Left lung (tissue), 10 donors: ENCODE results near the gene TMEM185A. TPM values are rescaled to one million over a fixed set of nuclear protein-coding genes. Genes with fewer than 3 reads are reported as not detected.
"Not testable (repeated sequence)": the region's sequence is repeated elsewhere in the genome, so short reads cannot be mapped to it uniquely, and the experiment has no call there.

Experiments used
- ATAC-seq: fragments of 200-7000 bp; cut with Tn5 transposase; one replicate; pipeline ENCODE4 v1.9.1; 2020; ENCODE audit warnings: moderate library complexity
- DNase-seq, 4 donors: peaks; one replicate each; pipeline ENCODE4 v3.0.0-alpha.2; 2013 to 2020
- H3K27ac ChIP-seq, 2 donors: fragments of 200-600 bp; sonication (generic) in 1 of 2; one replicate each; pipeline versions ENCODE4 v1.5.0 to v1.8.0; 2020 to 2021
- H3K27me3 ChIP-seq, 2 donors: fragments of 200-600 bp; sonication (generic) in 1 of 2; one replicate each; pipeline versions ENCODE4 v1.5.0 to v1.8.0; 2020 to 2021
- H3K36me3 ChIP-seq, 2 donors: fragments of 200-600 bp; sonication (generic) in 1 of 2; one replicate each; pipeline versions ENCODE4 v1.5.0 to v1.8.0; 2020 to 2021
- H3K4me1 ChIP-seq, 2 donors: fragments of 200-600 bp; one replicate each; pipeline ENCODE4 v1.8.0; 2021
- H3K4me3 ChIP-seq, 2 donors: fragments of 200-600 bp; sonication (generic) in 1 of 2; one replicate each; pipeline versions ENCODE4 v1.5.0 to v1.8.0; 2020 to 2021; ENCODE audit warnings: mild to moderate bottlenecking in 1 of 2
- H3K9me3 ChIP-seq, 2 donors: fragments of 200-600 bp; sonication (generic) in 1 of 2; one replicate each; pipeline versions ENCODE4 v1.5.0 to v1.8.0; 2020 to 2021
- CTCF ChIP-seq, 2 donors: fragments of 200-600 bp; sonication (generic) in 1 of 2; IDR thresholded peaks; one replicate each; pipeline versions ENCODE4 v1.5.0 to v1.8.0; 2021; ENCODE audit warnings: antibody characterized with exemption in 2 of 2
- intact Hi-C, 2 donors: fragments of 100-400 bp; cut with DNase I; formaldehyde crosslinking; loops; one replicate each; pipeline versions ENCODE4 v1.11.2 to v1.14.2; 2022
- polyA plus RNA-seq, 6 donors: library from polyadenylated mRNA; unstranded; fragments of 120-200 nt; gene quantifications; one replicate each; pipeline ENCODE4 v1.2.1, GENCODE V29; 2013; ENCODE audit not compliant: insufficient read length in 6 of 6
- total RNA-seq, 2 donors: library from RNA; stranded (reverse); fragmentation: NEBNext Ultra II Directional; extraction: Animal tissue kit (Norgen Biotek cat#: 25700); gene quantifications; one replicate each; pipeline ENCODE4 v1.2.1, GENCODE V29; 2021
- donor health status: DM: no; HTN: yes; CAD: no.
- donor health status: DM: no; HTN: no; CAD: no.

TMEM185A gene
- total and polyA plus RNA-seq, 8 donors, result 20.0 to 41.6 (median 39.6) TPM

- ATAC-seq, result no peak
- intact Hi-C loops, result no loop called here
Measured at GRCh38 chrX:149618871-149619270, 12.7 kb downstream of the TMEM185A start.

GRCh38 chrX:149611623-149612175, 19.9 kb downstream of the TMEM185A start:
- intact Hi-C loops, result no loop called here
- H3K9me3 ChIP-seq, result no peaks in the 10 kb centered on the region
- no peak for TF ChIP-seq CTCF (IDR thresholded peaks at IDR 0.05)
- DNase-seq, result no peak
- H3K4me3 ChIP-seq, result no peak overlapping the region
- H3K27me3 ChIP-seq, result no peaks in the 10 kb centered on the region
- no peaks in the 10 kb centered on the region for H3K36me3 ChIP-seq
- no peak overlapping the region for H3K27ac ChIP-seq
- ATAC-seq, result no peak
- no peaks in the 10 kb centered on the region for H3K4me1 ChIP-seq

More at GRCh38 chrX:149618871-149619270, 12.7 kb downstream of the TMEM185A start:
- DNase-seq, result no peak
- no peaks in the 10 kb centered on the region for H3K36me3 ChIP-seq
- TF ChIP-seq CTCF (IDR thresholded peaks at IDR 0.05), result no peak
- H3K9me3 ChIP-seq, result no peaks in the 10 kb centered on the region
- no peak overlapping the region for H3K27ac ChIP-seq
- no peaks in the 10 kb centered on the region for H3K27me3 ChIP-seq
- H3K4me3 ChIP-seq, result no peak overlapping the region
- no peaks in the 10 kb centered on the region for H3K4me1 ChIP-seq

GRCh38 chrX:149610511-149610910, 21.1 kb downstream of the TMEM185A start:
- Histone ChIP-seq H3K4me1 (no peaks in the 10 kb centered on the region), H3K4me3 (no peak overlapping the region), H3K27ac (no peak overlapping the region), H3K9me3 (no peaks in the 10 kb centered on the region), H3K36me3 (no peaks in the 10 kb centered on the region), H3K27me3 (no peaks in the 10 kb centered on the region)
- intact Hi-C loops, result no loop called here
- no peak for ATAC-seq
- no peak for TF ChIP-seq CTCF (IDR thresholded peaks at IDR 0.05)
- no peak for DNase-seq

GRCh38 chrX:149607699-149608098, 23.9 kb downstream of the TMEM185A start:
- H3K4me1 ChIP-seq, result no peaks in the 10 kb centered on the region
- no peak for TF ChIP-seq CTCF (IDR thresholded peaks at IDR 0.05)
- no peak overlapping the region for H3K27ac ChIP-seq
- H3K36me3 ChIP-seq, result no peaks in the 10 kb centered on the region
- ATAC-seq (no peak), DNase-seq (no peak)
- intact Hi-C loops, result no loop called here
- H3K27me3 ChIP-seq, result no peaks in the 10 kb centered on the region
- no peaks in the 10 kb centered on the region for H3K9me3 ChIP-seq
- no peak overlapping the region for H3K4me3 ChIP-seq

- not testable (repeated sequence) for ATAC-seq
Measured at GRCh38 chrX:149605248-149605885, 26.2 kb downstream of the TMEM185A start.

GRCh38 chrX:149598603-149599002, 33.0 kb downstream of the TMEM185A start:
- H3K9me3 ChIP-seq, H3K27me3 ChIP-seq, H3K27ac ChIP-seq, H3K4me3 ChIP-seq, DNase-seq, H3K36me3 ChIP-seq, H3K4me1 ChIP-seq, ATAC-seq, intact Hi-C loops: not testable (repeated sequence)

More at GRCh38 chrX:149605248-149605885, 26.2 kb downstream of the TMEM185A start:
- H3K4me1 ChIP-seq, H3K36me3 ChIP-seq, H3K4me3 ChIP-seq, H3K9me3 ChIP-seq, H3K27ac ChIP-seq, intact Hi-C loops, H3K27me3 ChIP-seq, DNase-seq: not testable (repeated sequence)

- H3K27me3 ChIP-seq, H3K4me3 ChIP-seq, H3K36me3 ChIP-seq, H3K4me1 ChIP-seq, ATAC-seq, intact Hi-C loops, DNase-seq, H3K9me3 ChIP-seq, H3K27ac ChIP-seq: not testable (repeated sequence)
Measured at GRCh38 chrX:149595943-149596342, 35.6 kb downstream of the TMEM185A start.

- intact Hi-C loops, DNase-seq: not testable (repeated sequence)
Measured at GRCh38 chrX:149595214-149595613, 36.4 kb downstream of the TMEM185A start, which contains the start of gene HSFX2. HSFX2 (minus strand) TSS chrX:149595314; CDS start chrX:149594700, 614 bp downstream.

GRCh38 chrX:149590993-149591392, 40.6 kb downstream of the TMEM185A start:
- intact Hi-C loops, H3K27ac ChIP-seq, ATAC-seq, H3K9me3 ChIP-seq, DNase-seq, H3K4me1 ChIP-seq, H3K36me3 ChIP-seq, H3K4me3 ChIP-seq, H3K27me3 ChIP-seq: not testable (repeated sequence)

More at GRCh38 chrX:149595214-149595613, 36.4 kb downstream of the TMEM185A start, which contains the start of gene HSFX2:
- not testable (repeated sequence) for H3K4me1 ChIP-seq, H3K36me3 ChIP-seq, H3K9me3 ChIP-seq, H3K27me3 ChIP-seq, ATAC-seq, H3K4me3 ChIP-seq, H3K27ac ChIP-seq
